Measurements from ENCODE around the gene PYCR2.
A peak's percentile ranks its signal among the peaks of the same experiment; 100 is the strongest.

The PYCR2 gene

GRCh38 chr1:225919906-225920305 lies 4.1 kb downstream of the PYCR2 start:
- no peak for DNase-seq (ENCODE audit: low read depth in 2 of 2)

GRCh38 chr1:225918280-225918679 lies 5.8 kb downstream of the PYCR2 start:
- DNase-seq (ENCODE audit: low read depth in 2 of 2), result no peak

- DNase-seq (ENCODE audit: low read depth in 2 of 2), result no peak
Measured at GRCh38 chr1:225917536-225917935, 6.5 kb downstream of the PYCR2 start.

- no peak for DNase-seq (ENCODE audit: low read depth in 2 of 2)
Measured at GRCh38 chr1:225917101-225917500, 6.9 kb downstream of the PYCR2 start.

GRCh38 chr1:225915538-225915991 lies 8.5 kb downstream of the PYCR2 start:
- no peak for DNase-seq (ENCODE audit: low read depth in 2 of 2)

- DNase-seq (ENCODE audit: low read depth in 2 of 2), result no peak
Measured at GRCh38 chr1:225914947-225915346, 9.1 kb downstream of the PYCR2 start.

GRCh38 chr1:225914391-225914790 lies 9.7 kb downstream of the PYCR2 start:
- no peak for DNase-seq (ENCODE audit: low read depth in 2 of 2)

GRCh38 chr1:225911191-225912130 lies 12.6 kb downstream of the PYCR2 start:
- peak; percentile 43 to 67 for DNase-seq (ENCODE audit: low read depth in 2 of 2)

- DNase-seq (ENCODE audit: low read depth in 2 of 2), result no peak
Measured at GRCh38 chr1:225909477-225909876, 14.6 kb downstream of the PYCR2 start.

- no peak for DNase-seq (ENCODE audit: low read depth in 2 of 2)
Measured at GRCh38 chr1:225908773-225909172, 15.3 kb downstream of the PYCR2 start.

- no peak for DNase-seq (ENCODE audit: low read depth in 2 of 2)
Measured at GRCh38 chr1:225908013-225908640, 15.9 kb downstream of the PYCR2 start.

GRCh38 chr1:225907341-225907740 lies 16.7 kb downstream of the PYCR2 start:
- DNase-seq (ENCODE audit: low read depth in 2 of 2), result no peak

GRCh38 chr1:225906467-225906866 lies 17.6 kb downstream of the PYCR2 start:
- DNase-seq (ENCODE audit: low read depth in 2 of 2), result no peak

- DNase-seq (ENCODE audit: low read depth in 2 of 2), result no peak
Measured at GRCh38 chr1:225903623-225904022, 20.4 kb downstream of the PYCR2 start.

GRCh38 chr1:225899044-225899925 lies 24.8 kb downstream of the PYCR2 start:
- no peak for DNase-seq (ENCODE audit: low read depth in 2 of 2)

GRCh38 chr1:225897595-225898514 lies 26.2 kb downstream of the PYCR2 start:
- no peak for DNase-seq (ENCODE audit: low read depth in 2 of 2)

GRCh38 chr1:225896937-225897549 lies 27.0 kb downstream of the PYCR2 start:
- peak; percentile 49 to 53 for DNase-seq (ENCODE audit: low read depth in 2 of 2)

- no peak for DNase-seq (ENCODE audit: low read depth in 2 of 2)
Measured at GRCh38 chr1:225896494-225896893, 27.6 kb downstream of the PYCR2 start.

- no peak for DNase-seq (ENCODE audit: low read depth in 2 of 2)
Measured at GRCh38 chr1:225892307-225892706, 31.7 kb downstream of the PYCR2 start.

- DNase-seq (ENCODE audit: low read depth in 2 of 2), result no peak
Measured at GRCh38 chr1:225891229-225891972, 32.6 kb downstream of the PYCR2 start.

Measured in stimulated activated CD4-positive, alpha-beta T cell treated with anti-CD3 and anti-CD28 coated beads, Interleukin-15, amount 100 ng/mL, for 48 hours (primary cell).